ENCODE data around the gene PCGF1. TPM values are rescaled to one million over a fixed set of nuclear protein-coding genes. Genes with fewer than 3 reads are reported as not detected.

Gene PCGF1
- total and polyA plus RNA-seq, 2 of the 4 experiments (the other 2 are of a cell fraction): 23.4 to 31.4 TPM

- peak overlapping the region; percentile 96 for H3K4ac ChIP-seq (ENCODE audit: low read depth, low read length)
- CTCF ChIA-PET: no interaction called here
- peak overlapping the region; percentile 83; the same call in 1 of the 2 replicates for H4K91ac ChIP-seq (ENCODE audit: insufficient read depth, low read depth, low read length)
- peak overlapping the region; percentile 92 for H3K56ac ChIP-seq (ENCODE audit: extremely low read depth, insufficient read depth, low read length)
- H3K4me2 ChIP-seq (ENCODE audit: low read depth, low read length): peak overlapping the region; percentile 87
- peak overlapping the region; percentile 70 for H3K27ac ChIP-seq (ENCODE audit: insufficient read depth, low read length)
- no peak overlapping the region for H3K18ac ChIP-seq (ENCODE audit: low read depth, low read length)
- peaks cover 10% of the 10 kb centered on the region for H3K4me1 ChIP-seq (ENCODE audit: control insufficient read depth, insufficient read depth, low read length)
- H3K9me3 ChIP-seq (ENCODE audit: control insufficient read depth, insufficient read depth, low read length): no peaks in the 10 kb centered on the region
- H2BK15ac ChIP-seq (ENCODE audit: low read depth, low read length): peak overlapping the region; percentile 33; the same call in 1 of the 3 replicates
- H3K9me1 ChIP-seq (ENCODE audit: insufficient read depth, low read length): 0 out of 2 replicates have a peak, but pooled peaks cover 3% of the 10 kb centered on the region
- H4K20me1 ChIP-seq (ENCODE audit: insufficient read depth, low read length): no peaks in the 10 kb centered on the region
- peak overlapping the region; percentile 80 for H3K4me3 ChIP-seq (ENCODE audit: insufficient read depth, low read depth, low read length)
- H3K79me1 ChIP-seq (ENCODE audit: low read depth in 1 of 2, low read length in 2 of 2): peaks cover 18 to 53% of the 10 kb centered on the region in 2 experiments
- peak overlapping the region; percentile 97 for H3K14ac ChIP-seq (replicated peaks; ENCODE audit: low read depth, low read length)
- ATAC-seq (ENCODE audit: low read depth): no peak
- H3K36me3 ChIP-seq (ENCODE audit: control insufficient read depth, insufficient read depth, low read length): peaks cover 21% of the 10 kb centered on the region
- H2BK120ac ChIP-seq (ENCODE audit: low read depth, low read length): no peak overlapping the region
- peak overlapping the region; percentile 77 for H2AFZ ChIP-seq (replicated peaks; ENCODE audit: low read length, poor library complexity)
- H3K23ac ChIP-seq (ENCODE audit: low read depth, low read length): peak overlapping the region; percentile 94
- no peak for DNase-seq
- peak overlapping the region; percentile 97 for H2AK9ac ChIP-seq (replicated peaks; ENCODE audit: low read depth, low read length, poor library complexity)
- no peak for TF ChIP-seq SMC3 (IDR thresholded peaks at IDR 0.05; ENCODE audit: low read depth, low read length)
- TF ChIP-seq MAFK (IDR thresholded peaks at IDR 0.05; ENCODE audit: low read depth, low read length): no peak
- TF ChIP-seq ELK1 (IDR thresholded peaks at IDR 0.05; ENCODE audit: borderline replicate concordance, low read depth, low read length): no peak
- TF ChIP-seq FOS (IDR thresholded peaks at IDR 0.05; ENCODE audit: low read depth, low read length): no peak
- TF ChIP-seq USF2 (IDR thresholded peaks at IDR 0.05; ENCODE audit: low read depth, low read length): no peak
- TF ChIP-seq RFX5 (IDR thresholded peaks at IDR 0.05; ENCODE audit: low read depth, low read length): no peak
- TF ChIP-seq RAD21 (IDR thresholded peaks at IDR 0.05; ENCODE audit: low read length): no peak
- TF ChIP-seq NFE2L2 (IDR thresholded peaks at IDR 0.05; ENCODE audit: low read depth, low read length): no peak
- TF ChIP-seq MXI1 (IDR thresholded peaks at IDR 0.05; ENCODE audit: borderline replicate concordance, low read depth, low read length): no peak
- TF ChIP-seq MAZ (IDR thresholded peaks at IDR 0.05; ENCODE audit: borderline replicate concordance, low read depth, low read length): no peak
- no peak for TF ChIP-seq POLR2A (IDR thresholded peaks at IDR 0.05; ENCODE audit: low read depth, low read length)
- TF ChIP-seq CHD1 (IDR thresholded peaks at IDR 0.05; ENCODE audit: low read depth, low read length): no peak
- TF ChIP-seq CEBPB (IDR thresholded peaks at IDR 0.05; ENCODE audit: low read depth, low read length): no peak
- no peak for TF ChIP-seq CTCF (conservative IDR thresholded peaks at IDR 0.05; ENCODE audit: low read depth, low read length)
- no peak for TF ChIP-seq BHLHE40 (IDR thresholded peaks at IDR 0.05; ENCODE audit: low read depth, low read length)
- TF ChIP-seq RCOR1 (IDR thresholded peaks at IDR 0.05; ENCODE audit: insufficient replicate concordance, low read length): no peak
- H3K9ac ChIP-seq (ENCODE audit: low read depth, low read length): peak overlapping the region; percentile 86
- intact Hi-C loops (cut with micrococcal nuclease) (no loop called here), dilution Hi-C loops (cut with HindIII; ENCODE audit: low sequenced_read_pairs, unreplicated experiment) (no loop called here), in situ Hi-C loops (cut with MboI; ENCODE audit: low sequenced_read_pairs) (no loop called here)
- BruUV-seq (replicated peaks): no TSS peak
- peak overlapping the region; percentile 56 for H2BK5ac ChIP-seq (ENCODE audit: low read depth, low read length, poor library complexity, severe bottlenecking)
- no peak overlapping the region for H2BK20ac ChIP-seq (ENCODE audit: low read depth, low read length)
- no peaks in the 10 kb centered on the region for H3K27me3 ChIP-seq (ENCODE audit: control insufficient read depth, insufficient read depth, low read length)
- H4K5ac ChIP-seq (ENCODE audit: low read depth, low read length): peak overlapping the region; percentile 78
- POLR2A ChIA-PET (ENCODE audit: unreplicated experiment): interaction anchor here (0.9 kb wide), 1 partner anchor 24 kb away, joined by 5 read pairs; the partner anchor contains the start of genes CCDC142 and TTC31
- H4K8ac ChIP-seq (ENCODE audit: low read depth in 2 of 2, low read length in 2 of 2): peak overlapping the region; percentile 66 to 95
- WGBS, 2 experiments (ENCODE audit: extremely low coverage in 2 of 2, insufficient read length in 1 of 2): no CpG with 5 or more reads among the region's 10 CpGs
- H2AK5ac ChIP-seq (ENCODE audit: low read depth, low read length): peak overlapping the region; percentile 80
Observed at GRCh38 chr2:74458938-74459363, 48.5 kb downstream of the PCGF1 start.
